Inflammatory macrophage (primary cell): ENCODE data around the gene TBXAS1.

Experiments used
- DNase-seq, 2 donors: peaks; one replicate each; pipeline ENCODE4 v3.0.0-alpha.2; 2020 to 2022

The TBXAS1 gene

DNA sequence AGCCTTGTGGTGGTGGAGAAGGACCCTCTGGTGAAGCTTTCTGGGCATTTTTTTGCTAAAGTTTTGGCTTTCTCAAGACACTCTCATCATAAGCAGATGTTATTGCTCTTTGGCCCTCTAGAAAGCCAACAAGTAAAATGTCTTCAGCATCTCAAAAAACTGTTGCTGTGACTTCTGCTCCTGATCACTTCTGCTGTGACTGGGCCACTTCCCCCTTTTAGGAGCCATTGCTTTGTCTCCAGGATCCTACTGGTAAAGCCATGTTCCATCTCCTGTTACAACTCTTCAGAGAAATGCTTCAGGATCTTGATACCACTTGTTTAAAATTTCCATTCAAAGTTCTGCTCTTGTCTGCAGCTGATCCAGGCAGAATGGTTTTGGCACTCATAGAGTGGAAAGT is 222.8 kb downstream of the TBXAS1 start:
- peak; percentile 60 to 62 for DNase-seq

DNA sequence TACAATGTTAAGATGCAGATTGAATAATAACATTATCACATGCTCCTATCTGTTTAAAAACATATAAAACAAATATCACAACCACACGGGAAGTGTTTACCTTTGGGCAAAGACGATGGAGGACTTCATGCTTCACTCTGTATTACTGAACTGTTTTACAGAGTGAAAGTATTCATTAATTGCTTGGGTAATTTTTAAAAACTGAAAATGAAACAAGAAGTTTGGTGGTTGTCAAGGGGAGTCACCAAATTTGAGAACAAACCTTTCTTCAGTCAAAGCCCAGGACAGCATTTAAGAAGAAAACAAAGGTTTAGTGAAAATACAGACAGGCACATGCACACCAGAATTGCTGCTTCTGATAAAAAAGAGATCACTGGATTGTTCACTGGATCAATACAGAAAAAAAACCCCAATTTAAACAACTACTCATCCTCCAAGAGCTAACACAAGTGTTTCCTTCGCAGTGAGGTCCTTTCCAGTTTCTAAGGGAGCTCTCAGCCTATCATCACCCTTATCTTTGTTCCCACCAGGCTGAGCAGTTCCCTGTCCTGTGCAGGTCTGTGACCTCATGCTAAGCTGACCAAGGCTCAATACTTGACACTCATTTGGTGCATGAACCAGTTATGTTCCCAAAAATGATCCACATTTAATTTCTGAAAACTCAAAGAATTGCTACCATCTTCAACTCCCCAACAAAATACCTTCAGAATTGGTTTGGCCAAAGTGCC is 224.9 kb downstream of the TBXAS1 start:
- no peak for DNase-seq

DNA sequence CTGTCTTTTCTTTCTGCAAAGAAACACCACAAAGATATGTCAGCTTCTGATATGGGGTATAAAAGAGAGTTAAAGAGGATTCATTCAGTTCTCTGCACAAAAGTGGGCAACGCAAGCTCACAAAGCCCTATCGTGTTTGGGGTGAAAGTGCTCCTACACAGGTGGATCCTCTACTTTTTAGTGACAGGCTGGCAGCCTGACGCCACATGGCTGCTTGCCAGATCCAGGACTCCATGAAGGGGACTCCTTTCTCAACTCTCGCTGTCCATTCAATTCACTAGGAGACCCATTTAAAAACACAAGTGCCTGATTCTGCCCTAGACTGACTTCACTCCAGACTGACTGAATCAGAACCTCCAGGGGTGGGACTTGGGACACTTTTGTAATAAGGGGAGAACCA is 225.7 kb downstream of the TBXAS1 start:
- DNase-seq = no peak

DNA sequence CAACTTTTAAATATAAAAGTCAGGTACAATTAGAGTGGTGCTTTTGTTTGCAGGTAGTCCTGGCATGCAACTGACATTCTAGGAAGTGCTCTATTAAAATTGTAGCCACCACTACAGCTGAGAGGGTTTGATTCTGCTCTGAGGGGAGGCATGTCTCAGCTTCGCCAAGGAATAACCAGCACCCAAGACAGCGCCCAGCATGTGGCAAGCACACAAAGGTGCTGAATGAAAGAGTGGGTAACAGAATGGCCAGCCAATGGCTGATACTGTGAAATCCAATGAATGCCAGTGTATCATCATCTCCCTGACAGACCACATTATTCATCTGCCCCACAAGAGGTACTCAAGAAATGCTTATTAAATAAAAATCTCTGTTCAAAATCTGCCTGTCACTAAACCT is 226.8 kb downstream of the TBXAS1 start:
- DNase-seq = no peak

DNA sequence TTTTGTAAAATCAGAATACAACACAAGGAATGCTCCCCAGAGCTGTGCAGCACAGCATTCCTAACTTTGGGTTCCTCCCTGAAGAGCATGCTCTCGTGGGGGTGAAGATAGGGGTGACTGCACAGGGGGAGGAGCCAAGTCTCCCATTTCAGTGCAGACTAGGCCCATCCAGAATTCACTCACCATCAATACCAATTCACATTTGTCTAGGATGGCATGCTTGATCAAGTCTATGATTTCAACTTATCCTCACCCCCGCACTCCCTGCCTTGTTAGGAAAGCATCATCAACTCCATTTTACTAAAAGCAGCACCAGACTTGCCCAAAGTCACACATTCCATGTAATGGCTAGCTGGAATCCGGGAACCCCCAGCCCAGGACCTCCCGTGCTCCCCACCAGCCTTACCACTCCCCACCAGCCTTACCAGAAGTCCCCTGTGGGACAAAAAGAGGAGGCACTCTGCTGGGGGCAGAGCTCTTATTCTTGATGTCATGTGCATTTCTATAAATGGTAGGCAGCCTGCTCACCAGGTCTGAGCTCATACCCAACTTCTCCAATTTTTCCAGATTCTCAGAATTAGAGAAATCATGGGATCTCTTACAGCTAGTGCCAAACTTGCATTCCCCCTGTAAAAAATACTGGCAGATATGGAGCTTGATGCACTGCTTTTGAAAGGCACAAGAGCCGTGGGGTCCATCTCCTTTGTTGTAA is 227.5 kb downstream of the TBXAS1 start:
- peak; percentile 87 to 89 for DNase-seq

DNA sequence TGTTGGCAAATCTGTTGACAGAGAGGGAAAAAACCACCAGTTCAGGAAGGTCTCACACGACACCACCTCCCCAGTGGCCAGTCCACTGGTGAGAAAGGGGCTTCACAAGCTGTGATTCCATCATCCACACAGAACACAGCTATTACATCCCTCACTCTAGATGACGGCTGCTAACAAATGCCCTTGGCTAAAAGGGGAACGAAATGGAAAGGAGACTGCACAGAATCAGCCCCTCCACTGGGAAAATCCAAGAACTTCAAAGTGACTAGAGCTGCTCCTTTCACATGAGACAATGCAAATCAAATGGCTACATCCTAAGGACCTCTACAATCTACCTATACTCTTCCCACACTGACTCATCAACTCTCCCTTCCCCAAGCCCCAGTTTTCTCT is 228.1 kb downstream of the TBXAS1 start:
- DNase-seq = no peak

DNA sequence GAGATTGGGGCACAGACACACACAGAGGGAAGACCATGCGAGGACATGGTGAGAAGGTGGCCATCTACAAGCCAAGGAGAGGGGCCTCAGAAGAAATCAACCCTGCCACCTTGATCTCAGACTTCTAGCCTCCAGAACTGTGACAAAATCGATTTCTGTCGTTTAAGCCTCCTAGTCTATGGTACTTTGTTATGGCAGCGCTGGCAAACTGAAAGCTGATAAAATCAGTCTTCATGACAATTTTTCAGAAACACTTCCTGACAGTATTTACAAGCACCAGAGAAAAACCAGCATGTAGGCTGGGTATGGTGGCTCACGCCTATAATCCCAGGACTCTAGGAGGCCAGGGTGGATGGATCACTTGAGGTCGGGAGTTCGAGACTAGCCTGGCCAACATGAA is 229.5 kb downstream of the TBXAS1 start:
- DNase-seq = no peak

DNA sequence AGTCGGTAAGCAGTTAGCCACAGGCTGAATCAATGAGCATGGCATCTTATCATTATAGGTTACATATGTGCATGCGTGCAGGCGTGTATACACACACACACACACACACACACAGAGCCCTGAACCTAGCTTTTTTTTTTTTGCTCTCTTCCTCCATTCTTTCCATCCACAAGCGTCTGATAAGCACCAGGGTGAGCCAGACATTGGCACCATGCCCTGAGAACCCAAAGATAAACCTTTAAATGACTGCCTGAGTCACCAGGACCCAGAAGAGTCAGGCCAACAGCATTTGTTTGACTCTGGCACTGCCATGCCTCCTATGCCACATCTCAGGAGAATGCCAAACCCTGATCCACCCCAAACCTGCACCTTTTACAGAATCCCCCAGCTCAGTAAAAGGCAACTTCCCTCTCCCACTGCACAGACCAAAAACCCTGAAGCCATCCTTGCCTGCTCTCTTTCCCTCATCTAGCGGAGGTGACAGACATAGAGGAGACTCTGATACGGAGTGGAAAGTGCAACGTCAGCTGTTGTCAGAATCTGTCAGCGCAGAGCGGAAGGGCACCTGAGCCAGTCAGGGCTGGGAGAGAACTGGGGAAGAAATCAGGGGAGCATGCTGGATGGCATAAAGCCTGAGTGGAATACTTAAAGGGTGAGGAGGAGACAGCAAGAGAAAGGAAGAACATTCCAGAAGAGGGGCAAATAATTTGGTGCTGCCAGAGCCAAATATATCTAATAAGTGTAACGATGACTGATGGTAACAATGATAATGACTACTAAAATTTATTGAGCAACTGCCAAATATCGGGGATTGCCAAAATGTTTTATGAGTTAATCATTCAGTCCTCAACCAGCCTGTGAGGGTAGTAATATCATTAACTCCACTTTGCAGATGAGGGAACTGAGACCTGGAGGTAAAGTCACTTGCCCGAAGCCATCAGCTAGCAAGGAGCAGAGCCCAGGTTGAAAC is 230.5 kb downstream of the TBXAS1 start:
- no peak for DNase-seq

DNA sequence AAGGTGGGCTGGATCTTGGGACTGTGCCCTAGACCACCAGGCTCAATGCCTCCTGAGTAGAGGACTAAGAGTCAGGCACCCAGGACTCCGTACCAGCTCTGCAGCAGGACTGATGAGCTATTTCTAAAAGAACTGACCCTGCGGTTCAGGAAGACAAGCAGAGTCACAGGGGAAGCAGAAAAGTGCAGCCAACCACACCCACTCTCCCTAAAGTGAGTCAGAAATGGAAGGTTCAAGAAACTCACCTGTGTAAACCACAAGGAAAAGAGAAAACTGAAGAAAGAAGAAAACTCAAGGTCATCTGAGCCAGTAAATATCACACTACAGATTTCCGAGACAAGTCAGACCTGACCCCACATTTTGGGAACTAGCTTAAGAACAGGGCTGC is 231.2 kb downstream of the TBXAS1 start:
- DNase-seq = no peak

DNA sequence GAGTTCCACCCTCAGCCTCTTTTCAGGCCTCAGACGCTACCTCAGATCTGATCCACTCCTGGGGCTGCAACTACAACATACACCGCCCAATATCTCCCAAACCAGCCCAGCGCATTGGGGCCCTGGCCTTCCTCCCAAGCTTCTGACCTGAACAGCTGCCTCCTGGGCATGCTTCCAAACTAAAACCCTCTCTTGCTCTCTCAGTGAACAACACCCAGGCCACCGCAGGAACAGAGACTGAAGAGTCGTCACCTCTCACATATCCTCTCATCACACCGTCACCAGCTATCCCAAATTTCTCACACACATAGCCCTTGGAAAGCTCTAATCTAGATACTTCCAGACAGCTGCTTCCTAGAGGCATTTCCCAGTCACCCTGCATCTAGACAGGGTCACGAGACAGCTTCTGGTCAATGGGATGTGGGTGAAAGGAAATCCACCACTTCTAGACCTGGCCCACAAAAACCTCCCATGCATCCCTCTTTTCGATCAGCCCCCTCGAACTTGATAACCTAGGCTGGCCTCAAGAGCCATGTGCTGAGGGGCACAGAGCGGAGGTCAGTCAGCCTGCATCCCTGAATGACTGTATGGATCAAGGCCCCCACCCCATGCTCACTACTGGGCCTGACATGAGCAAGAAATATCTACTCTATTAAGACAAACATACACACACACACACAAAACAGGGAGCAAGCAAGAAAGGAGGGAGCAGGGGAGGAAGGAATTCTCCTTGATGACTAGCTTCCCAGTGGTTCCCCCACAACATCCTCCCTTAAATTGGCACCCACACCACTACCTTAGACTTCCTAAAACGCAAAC is 231.9 kb downstream of the TBXAS1 start:
- DNase-seq = no peak

DNA sequence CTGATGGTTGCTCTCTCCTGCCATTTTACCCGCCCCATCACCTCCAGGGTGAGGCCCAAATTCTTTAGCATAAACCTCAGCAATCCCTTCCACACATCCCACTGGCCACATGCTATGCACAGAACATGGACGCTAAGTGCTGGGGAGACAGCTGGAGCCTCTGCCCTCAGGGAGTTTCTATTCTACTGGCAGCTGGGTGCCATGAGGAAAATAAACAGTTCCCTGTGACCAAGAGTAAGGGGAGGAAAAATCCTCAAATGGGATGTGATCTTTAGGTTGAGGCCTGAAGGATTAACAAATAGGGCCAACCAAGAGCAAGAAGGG is 232.5 kb downstream of the TBXAS1 start:
- peak in 1 of 2 donors; percentile 18 for DNase-seq

DNA sequence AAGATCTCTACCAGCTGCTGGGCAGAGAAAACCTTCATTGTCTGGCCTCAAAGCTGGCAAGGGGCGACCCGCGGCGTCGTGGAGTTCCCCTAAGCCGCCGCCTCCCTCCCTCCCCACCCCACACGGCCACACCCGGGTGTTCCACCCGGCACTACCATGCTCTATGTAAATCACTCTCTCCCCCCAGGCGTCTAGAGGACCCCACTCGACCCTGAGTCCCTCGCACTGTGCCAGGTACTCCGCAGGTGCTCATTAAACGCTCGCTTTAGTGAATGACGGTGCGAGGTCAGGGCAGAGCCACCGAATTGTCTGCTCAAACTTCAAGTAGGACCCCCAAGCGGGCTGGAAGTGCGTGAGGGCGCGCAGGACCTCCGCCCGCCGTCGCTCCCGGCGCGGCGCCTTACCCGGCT is 233.1 kb downstream of the TBXAS1 start:
- DNase-seq = peak in 1 of 2 donors; percentile 54

DNA sequence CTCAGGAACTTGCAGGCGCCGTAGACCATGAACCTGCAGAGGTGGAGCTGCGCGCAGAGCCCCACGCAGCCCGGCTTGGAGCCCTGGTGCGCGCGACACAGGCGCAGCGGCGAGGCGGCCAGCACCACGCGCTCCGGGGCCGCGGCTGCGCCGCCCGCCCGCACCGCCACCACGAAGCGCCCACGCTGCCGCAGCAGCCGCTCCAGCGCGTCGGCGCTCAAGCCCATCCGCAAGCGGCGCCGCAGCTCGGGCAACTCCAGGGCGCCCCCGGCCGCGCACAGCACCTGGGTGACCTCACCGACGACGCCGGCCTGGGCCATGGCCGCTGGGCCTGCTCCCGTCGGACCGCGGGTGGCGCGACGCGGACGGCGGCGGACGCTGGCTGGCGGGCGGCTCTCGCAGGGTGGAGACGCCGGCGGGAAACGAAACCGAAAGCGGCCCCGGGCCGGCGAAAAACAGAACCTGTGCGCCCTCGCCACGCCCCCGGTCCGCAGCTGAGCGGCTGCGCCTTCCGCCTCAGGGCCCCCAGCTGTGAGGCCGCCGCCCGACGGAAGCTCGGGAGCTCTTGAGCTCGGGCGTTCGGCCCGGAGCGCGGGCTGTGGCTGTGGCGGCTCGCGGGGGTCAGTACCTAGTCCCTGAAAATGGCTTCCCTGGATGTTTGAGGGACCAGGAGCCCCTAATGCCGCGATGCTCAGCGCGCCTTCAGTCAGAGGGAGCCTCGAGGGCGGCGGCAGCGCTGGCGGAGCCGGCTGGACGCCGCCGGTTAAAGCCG is 233.7 kb downstream of the TBXAS1 start, which contains the start of gene PARP12:
Gene PARP12, minus strand, starts transcription at position 424 of the 772 bp plus-strand sequence. Its CDS starts 104 bp downstream, at position 320.
- peak; percentile 93 to 96 for DNase-seq

DNA sequence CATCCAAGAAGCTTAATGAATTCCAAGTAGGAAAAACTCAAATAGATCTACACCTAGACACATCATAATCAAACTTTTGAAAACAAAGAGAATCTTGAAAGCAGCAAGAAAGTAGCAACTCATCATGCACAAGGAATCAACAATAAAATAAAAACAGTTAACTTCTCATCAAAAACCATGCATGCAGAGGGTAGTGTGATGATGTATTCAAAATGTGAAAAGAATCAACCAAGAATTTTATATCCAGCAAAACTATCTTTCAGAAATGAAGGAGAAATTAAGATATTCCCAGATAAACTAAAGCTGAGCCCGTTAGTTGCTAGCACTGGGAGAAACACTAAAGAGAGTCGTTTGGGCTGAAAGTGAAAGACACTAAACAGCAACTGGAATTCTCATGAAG is 238.0 kb downstream of the TBXAS1 start:
- DNase-seq = no peak

DNA sequence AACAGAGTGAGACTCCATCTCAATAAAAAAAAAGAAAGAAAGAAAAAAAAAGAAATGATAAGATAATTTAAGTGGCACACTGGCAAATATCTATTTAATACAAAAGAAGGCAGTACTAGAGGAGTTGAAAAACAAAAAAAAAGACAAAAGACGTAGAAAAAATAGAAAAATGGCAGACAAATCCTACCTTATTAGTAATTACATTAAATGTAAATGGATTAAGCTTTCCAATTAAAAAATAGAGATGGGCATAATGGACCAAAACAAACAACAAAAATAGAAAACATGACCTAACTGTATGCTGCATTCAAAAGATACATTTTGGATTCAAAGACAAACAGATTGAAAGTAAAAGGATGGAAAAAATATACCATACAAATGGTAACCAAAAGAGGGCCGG is 239.0 kb downstream of the TBXAS1 start:
- DNase-seq = no peak

DNA sequence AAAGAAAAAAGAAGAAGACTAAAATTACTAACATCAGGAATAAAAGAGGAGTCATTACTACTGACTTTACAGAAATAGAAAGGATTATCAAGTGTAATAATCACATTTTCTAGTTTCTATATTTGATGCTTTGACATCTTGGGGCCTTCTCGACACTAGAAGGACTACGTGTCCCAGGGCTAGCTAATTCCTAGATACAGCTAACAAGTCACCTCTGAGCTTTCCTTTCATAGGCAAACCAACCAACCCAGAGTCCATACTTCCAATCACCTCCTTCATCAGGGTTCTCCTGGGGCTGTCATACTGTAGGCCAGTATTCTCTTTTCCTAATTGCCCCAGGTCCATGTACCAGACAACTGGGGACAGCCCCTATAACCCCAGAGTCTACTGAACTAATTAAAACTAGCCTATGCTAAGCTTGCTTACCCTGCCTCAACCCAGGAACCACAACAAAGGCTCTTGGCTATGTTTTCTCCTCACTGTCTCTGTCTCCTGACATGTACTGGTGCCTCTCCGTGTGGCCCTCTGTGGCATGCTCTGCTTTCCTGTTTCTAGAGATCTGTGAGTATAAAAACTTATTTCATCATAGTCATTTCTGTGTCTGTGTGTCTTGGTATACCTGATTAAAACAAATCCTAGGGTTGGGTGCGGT is 240.4 kb downstream of the TBXAS1 start:
- no peak for DNase-seq
